Neural cell (in vitro differentiated cells): ENCODE results near the gene SNX32. TPM values are rescaled to one million over a fixed set of nuclear protein-coding genes. Genes with fewer than 3 reads are reported as not detected.

Experiments used
- H2AFZ ChIP-seq: fragments of 200-600, 300-800 bp; sonication (generic), shearing (Covaris generic); 2 replicates; pipeline ENCODE4 v1.6.0; 2014; ENCODE audit warnings: low read depth, mild to moderate bottlenecking, antibody characterized with exemption, low read length, moderate library complexity
- H3F3A ChIP-seq: fragments of 200-600 bp; shearing (Covaris generic); 2 replicates; pipeline ENCODE4 v1.6.1; 2016; ENCODE audit warnings: mild to moderate bottlenecking, moderate library complexity, mixed read lengths, antibody characterized with exemption, low read length; ENCODE audit not compliant: insufficient read depth, poor library complexity, severe bottlenecking
- H3K27ac ChIP-seq: fragments of 200-600, 300-800 bp; sonication (generic), shearing (Covaris generic); 2 replicates; pipeline ENCODE4 v1.5.1; 2014; ENCODE audit warnings: mild to moderate bottlenecking, low read length, moderate library complexity
- H3K27me3 ChIP-seq: fragments of 300-800, 200-600 bp; sonication (generic), shearing (Covaris generic); 2 replicates; pipeline ENCODE4 v1.6.0; 2014; ENCODE audit warnings: mild to moderate bottlenecking, low read depth, low read length, moderate library complexity; ENCODE audit not compliant: insufficient read depth
- H3K36me3 ChIP-seq: fragments of 300-800, 200-600 bp; sonication (generic), shearing (Covaris generic); 2 replicates; pipeline ENCODE4 v1.5.1; 2014; ENCODE audit warnings: mild to moderate bottlenecking, antibody characterized with exemption, low read length, moderate library complexity; ENCODE audit not compliant: insufficient read depth
- H3K4me2 ChIP-seq: fragments of 300-800, 200-600 bp; sonication (generic), shearing (Covaris generic); 2 replicates; pipeline ENCODE4 v1.6.0; 2014; ENCODE audit warnings: mild to moderate bottlenecking, low read length
- H3K4me3 ChIP-seq: fragments of 300-800, 200-600 bp; sonication (generic), shearing (Covaris generic); 2 replicates; pipeline ENCODE4 v1.5.1; 2014; ENCODE audit warnings: mild to moderate bottlenecking, low read length, moderate library complexity
- H3K79me2 ChIP-seq: fragments of 200-600 bp; shearing (Covaris generic); replicated peaks from 2 replicates; pipeline ENCODE4 v1.6.0; 2014; ENCODE audit warnings: mild to moderate bottlenecking, low read length, moderate library complexity; ENCODE audit not compliant: insufficient read depth
- H3K9ac ChIP-seq: fragments of 300-800, 200-600 bp; sonication (generic), shearing (Covaris generic); 2 replicates; pipeline ENCODE4 v1.6.1; 2016; ENCODE audit warnings: mild to moderate bottlenecking, low read length, mixed read lengths
- H3K9me2 ChIP-seq: fragments of 200-600 bp; shearing (Covaris generic); 2 replicates; pipeline ENCODE4 v1.6.1; 2016; ENCODE audit warnings: mild to moderate bottlenecking, low read length, mixed read lengths; ENCODE audit not compliant: insufficient read depth
- H3K9me3 ChIP-seq: fragments of 200-600, 300-800 bp; sonication (generic), shearing (Covaris generic); 2 replicates; pipeline ENCODE4 v1.6.1; 2016; ENCODE audit warnings: mild to moderate bottlenecking, mixed run types, low read length, moderate library complexity, mixed read lengths
- H4K20me1 ChIP-seq: fragments of 200-600 bp; shearing (Covaris generic); 2 replicates; pipeline ENCODE4 v1.6.1; 2016; ENCODE audit warnings: mild to moderate bottlenecking, mixed run types; ENCODE audit not compliant: insufficient read depth
- CTCF ChIP-seq: fragments of 450-650 bp; IDR thresholded peaks from 2 replicates; pipeline ENCODE4 v1.5.1; 2014; ENCODE audit warnings: antibody characterized with exemption, mild to moderate bottlenecking, moderate library complexity; ENCODE audit not compliant: poor library complexity, severe bottlenecking
- EP300 ChIP-seq: fragments of 450-650 bp; conservative IDR thresholded peaks from 2 replicates; pipeline ENCODE4 v1.6.1; 2014; ENCODE audit warnings: antibody characterized with exemption, mild to moderate bottlenecking, moderate library complexity; ENCODE audit not compliant: poor library complexity, severe bottlenecking
- MXI1 ChIP-seq: fragments of 450-650 bp; conservative IDR thresholded peaks from 2 replicates; pipeline ENCODE4 v1.6.1; 2014; ENCODE audit warnings: antibody characterized with exemption, mild to moderate bottlenecking; ENCODE audit not compliant: poor library complexity, severe bottlenecking
- POLR2AphosphoS5 ChIP-seq: IDR thresholded peaks from 2 replicates; pipeline ENCODE4 v1.6.1; 2012
- RAD21 ChIP-seq: fragments of 450-650 bp; conservative IDR thresholded peaks from 2 replicates; pipeline ENCODE4 v1.6.1; 2014; ENCODE audit warnings: antibody characterized with exemption, mild to moderate bottlenecking, moderate library complexity
- REST ChIP-seq: IDR thresholded peaks from 2 replicates; pipeline ENCODE4 v1.6.1; 2012; ENCODE audit warnings: borderline replicate concordance
- SMC3 ChIP-seq: fragments of 450-650 bp; conservative IDR thresholded peaks from 2 replicates; pipeline ENCODE4 v1.6.1; 2014; ENCODE audit warnings: antibody characterized with exemption, mild to moderate bottlenecking, moderate library complexity; ENCODE audit not compliant: poor library complexity
- TAF1 ChIP-seq: IDR thresholded peaks from 2 replicates; pipeline ENCODE4 v1.6.1; 2012; ENCODE audit warnings: low read depth
- polyA plus RNA-seq: library from polyadenylated mRNA; depleted of rRNA; stranded (reverse); fragments of >200 nt; gene quantifications from 2 replicates; pipeline ENCODE4 v1.2.3, GENCODE V29; 2014

SNX32 gene
- polyA plus RNA-seq, 1 donor from 2014 or later = 16.0 TPM

DNA sequence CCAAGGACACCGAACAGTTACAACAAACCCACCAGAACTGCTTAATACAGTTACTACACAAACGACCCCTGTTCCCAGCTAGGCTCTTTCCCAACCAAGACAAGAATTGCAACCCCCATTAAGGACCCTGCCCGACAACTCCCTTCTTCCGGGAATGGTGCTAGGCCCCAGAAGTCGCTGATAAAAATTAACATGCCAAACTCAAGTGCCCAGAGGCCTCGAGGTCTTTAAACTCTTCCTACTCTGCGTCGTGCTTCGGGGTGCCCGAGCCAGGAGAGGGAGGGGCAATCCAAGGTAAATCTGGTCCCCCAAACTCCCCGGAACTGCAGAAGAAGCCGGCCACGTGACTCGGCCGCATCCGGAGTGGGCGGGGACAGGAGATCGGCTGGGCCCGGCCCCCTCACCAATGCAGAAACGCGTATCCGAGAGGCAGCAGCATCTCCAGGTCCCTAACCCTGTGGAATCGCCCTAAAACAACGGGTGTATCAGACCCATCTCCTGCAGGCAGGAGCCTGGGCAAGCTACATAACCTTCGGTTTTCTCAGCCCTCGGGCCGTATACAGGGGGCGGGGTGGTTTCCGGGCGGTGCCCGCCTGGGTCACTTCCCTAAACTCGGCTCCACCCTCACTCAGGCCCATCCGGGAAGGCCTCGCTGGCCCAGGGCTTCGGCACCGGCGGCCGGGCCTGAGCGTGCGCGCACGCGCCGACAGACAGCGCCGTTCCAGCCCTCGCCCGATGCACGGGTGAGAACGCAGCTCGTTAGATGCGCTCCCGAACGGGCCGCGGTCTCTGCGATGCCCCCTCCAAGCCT, 23.1 kb downstream of the SNX32 start:
- peak overlapping the region; percentile 90 for H3K4me2 ChIP-seq
- H3K9me3 ChIP-seq = no peaks in the 10 kb centered on the region
- peaks cover 49% of the 10 kb centered on the region for H3K79me2 ChIP-seq
- TF ChIP-seq RAD21 (no peak), MXI1 (peak; percentile 64)
- H2AFZ ChIP-seq = peak overlapping the region; percentile 31
- peak overlapping the region; percentile 100 for H3K4me3 ChIP-seq
- no peaks in the 10 kb centered on the region for H3K27me3 ChIP-seq
- peak overlapping the region; percentile 91 for H3K9ac ChIP-seq
- H4K20me1 ChIP-seq = peaks cover 48% of the 10 kb centered on the region
- peaks cover 5% of the 10 kb centered on the region for H3K36me3 ChIP-seq
- peaks cover 5% of the 10 kb centered on the region for H3F3A ChIP-seq
- H3K9me2 ChIP-seq = no peaks in the 10 kb centered on the region
- peak overlapping the region; percentile 99 for H3K27ac ChIP-seq

GRCh38 chr11:65857500-65857852, 23.7 kb downstream of the SNX32 start:
- TF ChIP-seq SMC3 (no peak), EP300 (no peak), TAF1 (no peak), POLR2AphosphoS5 (no peak), CTCF (no peak), REST (no peak), MXI1 (peak; percentile 59)
- Histone ChIP-seq H3K36me3 (peaks cover 5% of the 10 kb centered on the region), H3K27ac (peak overlapping the region; percentile 99), H3K4me2 (peak overlapping the region; percentile 90), H3K27me3 (no peaks in the 10 kb centered on the region), H3K4me3 (peak overlapping the region; percentile 100), H2AFZ (peak overlapping the region; percentile 31), H3F3A (peaks cover 5% of the 10 kb centered on the region), H4K20me1 (peaks cover 48% of the 10 kb centered on the region), H3K9me2 (no peaks in the 10 kb centered on the region), H3K79me2 (peaks cover 53% of the 10 kb centered on the region), H3K9ac (peak overlapping the region; percentile 91), H3K9me3 (no peaks in the 10 kb centered on the region)
